ENCODE results near the gene DIS3L.

Gene DIS3L

GRCh38 chr15:66269326-66270090 is 23.9 kb upstream of the DIS3L start:
- H3F3A ChIP-seq (ENCODE audit: insufficient read depth, low read length) = no peaks in the 10 kb centered on the region
- H3K27ac ChIP-seq (ENCODE audit: low read length) = no peak overlapping the region
- no peaks in the 10 kb centered on the region for H3K36me3 ChIP-seq (replicated peaks; ENCODE audit: insufficient read depth, low read length)
- TF ChIP-seq EZH2phosphoT487 (IDR thresholded peaks at IDR 0.05; ENCODE audit: low read length) (no peak), EZH2 (optimal IDR thresholded peaks at IDR 0.05; ENCODE audit: low read depth, low read length) (no peak)
- TF ChIP-seq, protein P1, sequence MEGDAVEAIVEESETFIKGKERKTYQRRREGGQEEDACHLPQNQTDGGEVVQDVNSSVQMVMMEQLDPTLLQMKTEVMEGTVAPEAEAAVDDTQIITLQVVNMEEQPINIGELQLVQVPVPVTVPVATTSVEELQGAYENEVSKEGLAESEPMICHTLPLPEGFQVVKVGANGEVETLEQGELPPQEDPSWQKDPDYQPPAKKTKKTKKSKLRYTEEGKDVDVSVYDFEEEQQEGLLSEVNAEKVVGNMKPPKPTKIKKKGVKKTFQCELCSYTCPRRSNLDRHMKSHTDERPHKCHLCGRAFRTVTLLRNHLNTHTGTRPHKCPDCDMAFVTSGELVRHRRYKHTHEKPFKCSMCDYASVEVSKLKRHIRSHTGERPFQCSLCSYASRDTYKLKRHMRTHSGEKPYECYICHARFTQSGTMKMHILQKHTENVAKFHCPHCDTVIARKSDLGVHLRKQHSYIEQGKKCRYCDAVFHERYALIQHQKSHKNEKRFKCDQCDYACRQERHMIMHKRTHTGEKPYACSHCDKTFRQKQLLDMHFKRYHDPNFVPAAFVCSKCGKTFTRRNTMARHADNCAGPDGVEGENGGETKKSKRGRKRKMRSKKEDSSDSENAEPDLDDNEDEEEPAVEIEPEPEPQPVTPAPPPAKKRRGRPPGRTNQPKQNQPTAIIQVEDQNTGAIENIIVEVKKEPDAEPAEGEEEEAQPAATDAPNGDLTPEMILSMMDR (IDR thresholded peaks at IDR 0.05; ENCODE audit: low read length) = no peak
- H3K4me3 ChIP-seq (ENCODE audit: low read length) = no peak overlapping the region
- no peak for DNase-seq
- H3K4me1 ChIP-seq (ENCODE audit: low read length) = peaks cover 4% of the 10 kb centered on the region; the same call in 1 of the 2 replicates
- no peaks in the 10 kb centered on the region for H4K20me1 ChIP-seq (ENCODE audit: insufficient read depth, low read length)
- no peaks in the 10 kb centered on the region for H3K27me3 ChIP-seq (replicated peaks; ENCODE audit: insufficient read depth, low read length)
- H3K9me2 ChIP-seq (replicated peaks; ENCODE audit: insufficient read depth, low read length) = no peaks in the 10 kb centered on the region
- H3K9me3 ChIP-seq (replicated peaks; ENCODE audit: insufficient read depth, low read length) = no peaks in the 10 kb centered on the region
- H3K9ac ChIP-seq (ENCODE audit: low read length) = no peak overlapping the region
- H2AFZ ChIP-seq (ENCODE audit: low read length) = no peak overlapping the region
- H3K4me2 ChIP-seq (ENCODE audit: low read depth, low read length) = no peak overlapping the region
- no peaks in the 10 kb centered on the region for H3K79me2 ChIP-seq (ENCODE audit: low read length)

DNA sequence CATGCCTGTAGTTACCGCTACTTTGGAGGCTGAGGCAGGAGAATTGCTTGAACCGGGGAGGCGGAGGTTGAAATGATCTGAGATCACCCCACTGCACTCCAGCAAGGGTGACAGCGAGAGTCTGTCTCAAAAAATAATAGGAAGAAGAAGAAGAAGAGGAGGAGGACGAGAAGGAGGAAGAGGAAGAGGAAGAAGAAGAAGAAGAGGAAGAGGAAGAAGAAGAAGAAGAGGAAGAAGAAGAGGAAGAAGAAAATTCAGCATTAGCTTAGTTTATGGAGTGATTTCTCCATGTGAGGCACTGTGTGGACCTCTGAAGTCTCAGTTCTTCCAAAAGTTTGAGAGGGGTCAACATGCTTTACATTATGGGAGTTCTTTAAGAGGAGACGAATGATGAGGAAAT is 22.4 kb upstream of the DIS3L start:
- Histone ChIP-seq H3K36me3 (replicated peaks; ENCODE audit: insufficient read depth, low read length) (no peaks in the 10 kb centered on the region), H2AFZ (ENCODE audit: low read length) (no peak overlapping the region), H3K79me2 (ENCODE audit: low read length) (no peaks in the 10 kb centered on the region), H3K9me2 (replicated peaks; ENCODE audit: insufficient read depth, low read length) (no peaks in the 10 kb centered on the region), H3F3A (ENCODE audit: insufficient read depth, low read length) (no peaks in the 10 kb centered on the region), H3K9ac (ENCODE audit: low read length) (no peak overlapping the region), H3K9me3 (replicated peaks; ENCODE audit: insufficient read depth, low read length) (no peaks in the 10 kb centered on the region), H3K27me3 (replicated peaks; ENCODE audit: insufficient read depth, low read length) (no peaks in the 10 kb centered on the region), H3K4me2 (ENCODE audit: low read depth, low read length) (no peak overlapping the region), H3K4me1 (ENCODE audit: low read length) (peaks cover 4% of the 10 kb centered on the region; the same call in 1 of the 2 replicates), H3K4me3 (ENCODE audit: low read length) (no peak overlapping the region), H3K27ac (ENCODE audit: low read length) (no peak overlapping the region), H4K20me1 (ENCODE audit: insufficient read depth, low read length) (no peaks in the 10 kb centered on the region)
- TF ChIP-seq, protein P1 (IDR thresholded peaks at IDR 0.05; ENCODE audit: low read length) = no peak
- DNase-seq = no peak

GRCh38 chr15:66275352-66275751 is 18.0 kb upstream of the DIS3L start:
- H3K4me3 ChIP-seq (ENCODE audit: low read length) = no peak overlapping the region
- H2AFZ ChIP-seq (ENCODE audit: low read length) = no peak overlapping the region
- H3K9ac ChIP-seq (ENCODE audit: low read length) = no peak overlapping the region
- H3K9me2 ChIP-seq (replicated peaks; ENCODE audit: insufficient read depth, low read length) = no peaks in the 10 kb centered on the region
- H3K4me1 ChIP-seq (ENCODE audit: low read length) = peaks cover 4% of the 10 kb centered on the region; the same call in 1 of the 2 replicates
- TF ChIP-seq EZH2phosphoT487 (IDR thresholded peaks at IDR 0.05; ENCODE audit: low read length) = no peak
- no peak overlapping the region for H3K4me2 ChIP-seq (ENCODE audit: low read depth, low read length)
- H3K36me3 ChIP-seq (replicated peaks; ENCODE audit: insufficient read depth, low read length) = no peaks in the 10 kb centered on the region
- H4K20me1 ChIP-seq (ENCODE audit: insufficient read depth, low read length) = no peaks in the 10 kb centered on the region
- H3K27me3 ChIP-seq (replicated peaks; ENCODE audit: insufficient read depth, low read length) = no peaks in the 10 kb centered on the region
- H3K9me3 ChIP-seq (replicated peaks; ENCODE audit: insufficient read depth, low read length) = no peaks in the 10 kb centered on the region
- no peak overlapping the region for H3K27ac ChIP-seq (ENCODE audit: low read length)
- DNase-seq = no peak
- H3F3A ChIP-seq (ENCODE audit: insufficient read depth, low read length) = no peaks in the 10 kb centered on the region
- no peaks in the 10 kb centered on the region for H3K79me2 ChIP-seq (ENCODE audit: low read length)

- no peaks in the 10 kb centered on the region for H3K9me3 ChIP-seq (replicated peaks; ENCODE audit: insufficient read depth, low read length)
- no peaks in the 10 kb centered on the region for H3K79me2 ChIP-seq (ENCODE audit: low read length)
- TF ChIP-seq EZH2 (optimal IDR thresholded peaks at IDR 0.05; ENCODE audit: low read depth, low read length) (no peak), EZH2phosphoT487 (IDR thresholded peaks at IDR 0.05; ENCODE audit: low read length) (no peak)
- TF ChIP-seq, protein P1 (IDR thresholded peaks at IDR 0.05; ENCODE audit: low read length) = no peak
- H3K4me1 ChIP-seq (ENCODE audit: low read length) = peaks cover 4% of the 10 kb centered on the region; the same call in 1 of the 2 replicates
- H3F3A ChIP-seq (ENCODE audit: insufficient read depth, low read length) = no peaks in the 10 kb centered on the region
- H3K4me2 ChIP-seq (ENCODE audit: low read depth, low read length) = no peak overlapping the region
- H3K27me3 ChIP-seq (replicated peaks; ENCODE audit: insufficient read depth, low read length) = no peaks in the 10 kb centered on the region
- no peak overlapping the region for H3K9ac ChIP-seq (ENCODE audit: low read length)
- H3K4me3 ChIP-seq (ENCODE audit: low read length) = no peak overlapping the region
- H2AFZ ChIP-seq (ENCODE audit: low read length) = no peak overlapping the region
- no peak overlapping the region for H3K27ac ChIP-seq (ENCODE audit: low read length)
- H4K20me1 ChIP-seq (ENCODE audit: insufficient read depth, low read length) = no peaks in the 10 kb centered on the region
- DNase-seq = no peak
- H3K36me3 ChIP-seq (replicated peaks; ENCODE audit: insufficient read depth, low read length) = no peaks in the 10 kb centered on the region
- H3K9me2 ChIP-seq (replicated peaks; ENCODE audit: insufficient read depth, low read length) = no peaks in the 10 kb centered on the region
Observed at GRCh38 chr15:66276546-66276945, 16.8 kb upstream of the DIS3L start.
